Activated T-helper 1 cell treated with anti-CD3 and anti-CD28 coated beads, Interleukin-2, amount 50 U/mL, for 16 hours (primary cell): ENCODE measurements around the gene BRIP1.
"Not testable (repeated sequence)": the region's sequence is repeated elsewhere in the genome, so short reads cannot be mapped to it uniquely, and the experiment has no call there.

Experiments
- DNase-seq, 2 donors: peaks; one replicate each; pipeline ENCODE4 v3.0.0-alpha.2; 2020; ENCODE audit warnings: low read depth in 1 of 2, low spot score in 1 of 2

Gene BRIP1

GRCh38 chr17:61733021-61733420 lies 130.3 kb downstream of the BRIP1 start:
- no peak for DNase-seq

GRCh38 chr17:61732169-61732568 lies 131.2 kb downstream of the BRIP1 start:
- no peak for DNase-seq

- no peak for DNase-seq
These were observed 132.0 kb downstream of the BRIP1 start for GRCh38 chr17:61731330-61731729.

- no peak for DNase-seq
These were observed 133.5 kb downstream of the BRIP1 start for GRCh38 chr17:61729690-61730268.

GRCh38 chr17:61728297-61728836 lies 135.0 kb downstream of the BRIP1 start:
- DNase-seq, result no peak

GRCh38 chr17:61727798-61728197 lies 135.5 kb downstream of the BRIP1 start:
- not testable (repeated sequence) for DNase-seq

GRCh38 chr17:61726977-61727376 lies 136.4 kb downstream of the BRIP1 start:
- DNase-seq, result no peak

- DNase-seq, result no peak
These were observed 138.6 kb downstream of the BRIP1 start for GRCh38 chr17:61724777-61725176.

- DNase-seq, result no peak
These were observed 139.4 kb downstream of the BRIP1 start for GRCh38 chr17:61723914-61724313.

GRCh38 chr17:61723183-61723582 lies 140.1 kb downstream of the BRIP1 start:
- no peak for DNase-seq

- no peak for DNase-seq
These were observed 140.9 kb downstream of the BRIP1 start for GRCh38 chr17:61722398-61722797.

- DNase-seq, result no peak
These were observed 143.1 kb downstream of the BRIP1 start for GRCh38 chr17:61720016-61720795.

GRCh38 chr17:61719220-61719619 lies 144.1 kb downstream of the BRIP1 start:
- DNase-seq, result not testable (repeated sequence)

- DNase-seq, result no peak
These were observed 145.3 kb downstream of the BRIP1 start for GRCh38 chr17:61718022-61718421.

- no peak for DNase-seq
These were observed 146.0 kb downstream of the BRIP1 start for GRCh38 chr17:61717352-61717751.

- no peak for DNase-seq
These were observed 147.0 kb downstream of the BRIP1 start for GRCh38 chr17:61716225-61716829.

GRCh38 chr17:61715348-61715747 lies 148.0 kb downstream of the BRIP1 start:
- no peak for DNase-seq

- no peak for DNase-seq
These were observed 149.0 kb downstream of the BRIP1 start for GRCh38 chr17:61714300-61714699.

GRCh38 chr17:61713035-61713434 lies 150.3 kb downstream of the BRIP1 start:
- DNase-seq, result no peak

GRCh38 chr17:61710546-61710945 lies 152.8 kb downstream of the BRIP1 start:
- DNase-seq, result no peak

- DNase-seq, result no peak
These were observed 153.8 kb downstream of the BRIP1 start for GRCh38 chr17:61709567-61709966.

GRCh38 chr17:61704935-61705449 lies 158.3 kb downstream of the BRIP1 start:
- no peak for DNase-seq
